Measurements from ENCODE around the gene TNS3. TPM values are rescaled to one million over a fixed set of nuclear protein-coding genes. Genes with fewer than 3 reads are reported as not detected.

TNS3 gene
- polyA plus RNA-seq, 6 donors from 2014 or later: 1.5 to 6.3 (median 4.8) TPM

GRCh38 chr7:47386273-47386835, 195.6 kb downstream of the TNS3 start:
- peak overlapping the region in 2 of 6 donors; percentile 21 to 89 for H3K27ac Mint-ChIP-seq
- H3K36me3 Mint-ChIP-seq: peaks cover 5 to 9% of the 10 kb centered on the region in 2 donors
- ATAC-seq (ENCODE audit: low read depth in 2 of 2): no peak
- H3K9me3 Mint-ChIP-seq: peaks cover 3 to 14% (median 8%) of the 10 kb centered on the region in 7 donors
- peaks cover 28 to 47% (median 29%) of the 10 kb centered on the region in 3 donors for H3K4me1 Mint-ChIP-seq
- H3K27me3 Mint-ChIP-seq: no peaks in the 10 kb centered on the region
- H3K4me3 Mint-ChIP-seq: peak overlapping the region in 1 of 8 donors; percentile 42
- no peak for DNase-seq

GRCh38 chr7:47385536-47386125, 196.3 kb downstream of the TNS3 start:
- Mint-ChIP-seq H3K36me3 (peaks cover 5 to 9% of the 10 kb centered on the region in 2 donors), H3K4me3 (no peak overlapping the region), H3K9me3 (peaks cover 3 to 11% (median 7%) of the 10 kb centered on the region in 7 donors), H3K27me3 (no peaks in the 10 kb centered on the region), H3K27ac (peak overlapping the region in 2 of 6 donors; percentile 21 to 26), H3K4me1 (peaks cover 22 to 40% (median 24%) of the 10 kb centered on the region in 3 donors)
- no peak for ATAC-seq (ENCODE audit: low read depth in 2 of 2)
- DNase-seq: no peak

GRCh38 chr7:47384755-47385535, 197.0 kb downstream of the TNS3 start:
- peaks cover 19 to 38% (median 25%) of the 10 kb centered on the region in 3 donors for H3K4me1 Mint-ChIP-seq
- H3K27me3 Mint-ChIP-seq: no peaks in the 10 kb centered on the region
- no peak overlapping the region for H3K4me3 Mint-ChIP-seq
- H3K9me3 Mint-ChIP-seq: peaks cover 3 to 10% (median 7%) of the 10 kb centered on the region in 7 donors
- peak overlapping the region in 2 of 6 donors; percentile 37 to 94 for H3K27ac Mint-ChIP-seq
- no peak for DNase-seq
- peaks cover 5 to 9% of the 10 kb centered on the region in 2 donors for H3K36me3 Mint-ChIP-seq
- no peak for ATAC-seq (ENCODE audit: low read depth in 2 of 2)

- DNase-seq (no peak), ATAC-seq (ENCODE audit: low read depth in 2 of 2) (no peak)
- Mint-ChIP-seq H3K4me3 (peak overlapping the region in 1 of 8 donors; percentile 74), H3K27me3 (no peaks in the 10 kb centered on the region), H3K36me3 (peaks cover 5 to 6% of the 10 kb centered on the region in 2 donors), H3K9me3 (peaks cover 3 to 7% (median 4%) of the 10 kb centered on the region in 7 donors), H3K4me1 (peaks cover 16 to 28% (median 22%) of the 10 kb centered on the region in 3 donors), H3K27ac (peak overlapping the region in 1 of 6 donors; percentile 37)
Observed at GRCh38 chr7:47383696-47384445, 198.0 kb downstream of the TNS3 start.

GRCh38 chr7:47383072-47383471, 198.8 kb downstream of the TNS3 start:
- Mint-ChIP-seq H3K27me3 (no peaks in the 10 kb centered on the region), H3K4me1 (peaks cover 11 to 20% (median 18%) of the 10 kb centered on the region in 3 donors), H3K4me3 (no peak overlapping the region), H3K27ac (no peak overlapping the region), H3K9me3 (no peaks in the 10 kb centered on the region), H3K36me3 (peaks cover 0 to 5% of the 10 kb centered on the region in 2 donors)
- ATAC-seq (ENCODE audit: low read depth in 2 of 2) (no peak), DNase-seq (no peak)

- H3K36me3 Mint-ChIP-seq: peaks cover 0 to 5% of the 10 kb centered on the region in 2 donors
- DNase-seq (no peak), ATAC-seq (ENCODE audit: low read depth in 2 of 2) (no peak)
- H3K9me3 Mint-ChIP-seq: no peaks in the 10 kb centered on the region
- no peak overlapping the region for H3K27ac Mint-ChIP-seq
- peaks cover 11 to 22% (median 18%) of the 10 kb centered on the region in 3 donors for H3K4me1 Mint-ChIP-seq
- no peaks in the 10 kb centered on the region for H3K27me3 Mint-ChIP-seq
- no peak overlapping the region for H3K4me3 Mint-ChIP-seq
Observed at GRCh38 chr7:47382200-47382599, 199.7 kb downstream of the TNS3 start.

GRCh38 chr7:47381134-47381495, 200.8 kb downstream of the TNS3 start:
- ATAC-seq (ENCODE audit: low read depth in 2 of 2) (no peak), DNase-seq (no peak)
- Mint-ChIP-seq H3K9me3 (no peaks in the 10 kb centered on the region), H3K4me3 (no peak overlapping the region), H3K4me1 (peaks cover 10 to 18% (median 17%) of the 10 kb centered on the region in 3 donors), H3K36me3 (peaks cover 0 to 5% of the 10 kb centered on the region in 2 donors), H3K27ac (no peak overlapping the region), H3K27me3 (no peaks in the 10 kb centered on the region)

GRCh38 chr7:47380325-47381133, 201.4 kb downstream of the TNS3 start:
- Mint-ChIP-seq H3K36me3 (peaks cover 0 to 5% of the 10 kb centered on the region in 2 donors), H3K27me3 (no peaks in the 10 kb centered on the region), H3K9me3 (no peaks in the 10 kb centered on the region), H3K27ac (peak overlapping the region in 1 of 6 donors; percentile 39), H3K4me3 (no peak overlapping the region), H3K4me1 (peaks cover 4 to 18% (median 17%) of the 10 kb centered on the region in 3 donors)
- ATAC-seq (ENCODE audit: low read depth in 2 of 2): no peak
- DNase-seq: no peak

- H3K4me1 Mint-ChIP-seq: peaks cover 0 to 13% (median 11%) of the 10 kb centered on the region in 3 donors
- ATAC-seq (ENCODE audit: low read depth in 2 of 2) (no peak), DNase-seq (no peak)
- H3K27ac Mint-ChIP-seq: peak overlapping the region in 1 of 6 donors; percentile 61
- no peaks in the 10 kb centered on the region for H3K27me3 Mint-ChIP-seq
- no peak overlapping the region for H3K4me3 Mint-ChIP-seq
- no peaks in the 10 kb centered on the region for H3K9me3 Mint-ChIP-seq
- peaks cover 0 to 5% of the 10 kb centered on the region in 2 donors for H3K36me3 Mint-ChIP-seq
Observed at GRCh38 chr7:47379629-47380324, 202.1 kb downstream of the TNS3 start.

GRCh38 chr7:47378728-47379395, 203.0 kb downstream of the TNS3 start:
- no peak for DNase-seq
- H3K4me1 Mint-ChIP-seq: peaks cover 0 to 11% (median 3%) of the 10 kb centered on the region in 3 donors
- no peak for ATAC-seq (ENCODE audit: low read depth in 2 of 2)
- no peaks in the 10 kb centered on the region for H3K27me3 Mint-ChIP-seq
- H3K9me3 Mint-ChIP-seq: no peaks in the 10 kb centered on the region
- H3K36me3 Mint-ChIP-seq: peaks cover 0 to 5% of the 10 kb centered on the region in 2 donors
- no peak overlapping the region for H3K4me3 Mint-ChIP-seq
- H3K27ac Mint-ChIP-seq: peak overlapping the region in 1 of 6 donors; percentile 67

- no peak for ATAC-seq (ENCODE audit: low read depth in 2 of 2)
- peak overlapping the region in 1 of 6 donors; percentile 25 for H3K27ac Mint-ChIP-seq
- no peak for DNase-seq
- no peaks in the 10 kb centered on the region for H3K9me3 Mint-ChIP-seq
- peaks cover 0 to 5% of the 10 kb centered on the region in 2 donors for H3K36me3 Mint-ChIP-seq
- no peak overlapping the region for H3K4me3 Mint-ChIP-seq
- H3K4me1 Mint-ChIP-seq: peaks cover 0 to 11% (median 2%) of the 10 kb centered on the region in 3 donors
- H3K27me3 Mint-ChIP-seq: no peaks in the 10 kb centered on the region
Observed at GRCh38 chr7:47377741-47378140, 204.2 kb downstream of the TNS3 start.

Data from naive B cell (primary cell).